GM18526 (cell line): ENCODE data around the gene RIMBP3C.
"Not testable (repeated sequence)": the region's sequence is repeated elsewhere in the genome, so short reads cannot be mapped to it uniquely, and the experiment has no call there.

Experiments used
- POLR2A ChIP-seq: IDR thresholded peaks from 3 replicates; pipeline ENCODE4 v1.6.1; 2011; ENCODE audit not compliant: insufficient read length; ENCODE audit errors: extremely low read depth

RIMBP3C gene, protein sequence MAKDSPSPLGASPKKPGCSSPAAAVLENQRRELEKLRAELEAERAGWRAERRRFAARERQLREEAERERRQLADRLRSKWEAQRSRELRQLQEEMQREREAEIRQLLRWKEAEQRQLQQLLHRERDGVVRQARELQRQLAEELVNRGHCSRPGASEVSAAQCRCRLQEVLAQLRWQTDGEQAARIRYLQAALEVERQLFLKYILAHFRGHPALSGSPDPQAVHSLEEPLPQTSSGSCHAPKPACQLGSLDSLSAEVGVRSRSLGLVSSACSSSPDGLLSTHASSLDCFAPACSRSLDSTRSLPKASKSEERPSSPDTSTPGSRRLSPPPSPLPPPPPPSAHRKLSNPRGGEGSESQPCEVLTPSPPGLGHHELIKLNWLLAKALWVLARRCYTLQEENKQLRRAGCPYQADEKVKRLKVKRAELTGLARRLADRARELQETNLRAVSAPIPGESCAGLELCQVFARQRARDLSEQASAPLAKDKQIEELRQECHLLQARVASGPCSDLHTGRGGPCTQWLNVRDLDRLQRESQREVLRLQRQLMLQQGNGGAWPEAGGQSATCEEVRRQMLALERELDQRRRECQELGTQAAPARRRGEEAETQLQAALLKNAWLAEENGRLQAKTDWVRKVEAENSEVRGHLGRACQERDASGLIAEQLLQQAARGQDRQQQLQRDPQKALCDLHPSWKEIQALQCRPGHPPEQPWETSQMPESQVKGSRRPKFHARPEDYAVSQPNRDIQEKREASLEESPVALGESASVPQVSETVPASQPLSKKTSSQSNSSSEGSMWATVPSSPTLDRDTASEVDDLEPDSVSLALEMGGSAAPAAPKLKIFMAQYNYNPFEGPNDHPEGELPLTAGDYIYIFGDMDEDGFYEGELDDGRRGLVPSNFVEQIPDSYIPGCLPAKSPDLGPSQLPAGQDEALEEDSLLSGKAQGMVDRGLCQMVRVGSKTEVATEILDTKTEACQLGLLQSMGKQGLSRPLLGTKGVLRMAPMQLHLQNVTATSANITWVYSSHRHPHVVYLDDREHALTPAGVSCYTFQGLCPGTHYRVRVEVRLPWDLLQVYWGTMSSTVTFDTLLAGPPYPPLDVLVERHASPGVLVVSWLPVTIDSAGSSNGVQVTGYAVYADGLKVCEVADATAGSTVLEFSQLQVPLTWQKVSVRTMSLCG (N-terminal part only)

DNA sequence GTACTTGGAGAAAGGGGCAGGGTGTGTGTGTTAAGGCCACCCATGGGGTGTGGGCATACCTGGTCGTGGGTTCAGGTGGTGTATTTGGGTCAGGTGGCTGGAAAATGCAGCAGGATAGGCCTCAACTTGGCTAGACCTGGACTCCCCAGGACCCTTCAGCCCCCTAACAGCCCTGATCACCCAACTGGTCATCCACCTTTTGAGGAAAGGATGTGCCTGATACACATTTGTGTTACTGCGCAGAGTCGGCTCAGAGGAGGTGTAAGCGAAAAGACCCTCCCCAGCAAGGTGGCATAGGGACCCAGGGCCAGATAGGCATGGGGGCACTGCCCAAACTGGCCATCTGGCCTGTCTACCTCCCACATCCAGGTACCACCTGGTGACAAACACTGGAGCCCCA is at the start of gene RIMBP3C:
TSS of gene RIMBP3C (minus strand) at position 101 of the 400 bp plus-strand sequence. CDS start 485 bp downstream, outside the sequence.
- TF ChIP-seq POLR2A = not testable (repeated sequence)

DNA sequence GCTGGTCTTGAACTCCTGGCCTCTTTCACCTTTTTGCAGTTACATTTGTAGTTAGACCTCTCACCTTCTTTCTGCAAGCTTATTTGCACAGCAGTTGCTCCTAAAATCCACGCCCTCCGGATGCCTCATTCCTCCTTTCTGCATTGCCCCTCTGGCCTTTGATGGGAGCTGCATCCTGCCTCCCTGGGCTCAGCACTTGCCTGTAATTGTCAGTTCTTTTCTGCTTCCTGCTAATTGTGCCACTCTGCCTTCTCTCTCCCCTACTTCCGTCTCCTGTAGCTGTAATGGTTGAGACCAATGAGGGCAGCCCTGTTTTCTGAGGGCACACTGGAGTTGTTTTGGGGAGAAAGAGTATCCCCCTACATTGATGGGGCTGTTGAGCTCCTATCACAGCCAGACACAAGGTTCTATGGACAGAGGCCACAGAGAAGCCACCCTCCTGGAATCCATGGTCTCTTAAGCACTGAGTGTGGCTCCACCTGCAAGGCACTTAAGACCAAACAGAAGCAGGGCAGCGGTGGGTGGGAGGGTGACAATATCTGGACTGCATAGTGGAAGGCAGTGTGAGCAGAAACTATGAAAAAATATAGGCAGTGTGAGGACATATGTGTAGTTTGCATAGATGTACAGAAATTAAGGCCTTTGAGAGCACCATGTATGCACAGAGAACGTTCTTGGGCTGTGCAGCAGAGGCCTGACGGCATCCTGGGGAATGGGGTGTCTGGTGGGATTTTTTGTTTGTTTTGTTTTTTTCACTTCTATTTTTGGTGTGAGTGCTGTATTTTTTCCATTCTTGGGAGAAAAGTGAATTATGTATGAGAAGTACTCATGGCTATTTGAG is 48.0 kb upstream of the RIMBP3C start:
- no peak for TF ChIP-seq POLR2A

DNA sequence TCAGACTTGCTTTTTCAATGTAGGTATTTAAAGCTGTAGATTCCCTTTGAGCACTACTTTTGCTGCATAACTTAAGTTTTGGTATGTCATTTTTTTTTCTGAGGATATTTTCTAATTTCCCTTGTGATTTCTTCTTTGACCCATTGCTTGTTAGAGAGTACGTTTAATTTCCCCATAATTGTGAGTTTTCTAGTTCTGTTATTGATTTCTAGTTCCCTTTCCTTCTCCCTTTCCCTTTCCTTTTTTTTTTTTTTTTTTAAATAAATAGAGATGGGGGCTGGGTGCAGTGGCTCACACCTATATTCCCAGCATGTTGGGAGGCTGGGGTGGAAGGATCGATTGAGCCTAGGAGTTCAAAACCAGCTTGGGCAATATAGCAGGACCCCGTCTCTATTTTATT is 47.0 kb upstream of the RIMBP3C start:
- TF ChIP-seq POLR2A = no peak

DNA sequence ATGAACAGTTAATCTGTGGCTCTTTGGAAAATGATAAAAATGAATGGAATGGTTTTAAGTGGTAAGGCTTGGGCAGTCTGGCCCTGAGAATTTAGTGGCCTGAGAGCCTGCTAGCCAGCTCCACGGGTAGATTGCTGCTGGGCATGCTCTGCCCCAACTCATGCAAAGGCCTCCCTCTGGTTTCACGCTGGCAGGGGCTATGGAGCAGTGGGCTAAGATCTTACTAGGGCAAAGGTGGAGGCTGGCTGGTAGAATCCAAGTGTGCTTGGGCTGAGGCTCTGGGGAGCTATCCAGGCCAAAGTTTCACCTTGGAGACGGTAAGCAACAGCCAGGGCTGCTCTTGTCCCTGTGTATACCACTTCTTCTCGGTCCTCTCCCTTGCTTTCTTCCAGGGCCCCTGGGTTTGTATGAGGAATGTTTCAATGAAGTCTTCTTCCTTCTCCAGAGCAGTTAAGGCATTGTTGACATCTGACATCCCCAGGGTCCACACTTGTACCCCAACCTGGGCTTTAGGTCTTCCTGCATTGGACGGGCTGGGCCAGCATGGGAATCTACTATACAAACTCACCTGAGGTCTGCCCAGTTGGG is 43.7 kb upstream of the RIMBP3C start:
- TF ChIP-seq POLR2A = no peak

DNA sequence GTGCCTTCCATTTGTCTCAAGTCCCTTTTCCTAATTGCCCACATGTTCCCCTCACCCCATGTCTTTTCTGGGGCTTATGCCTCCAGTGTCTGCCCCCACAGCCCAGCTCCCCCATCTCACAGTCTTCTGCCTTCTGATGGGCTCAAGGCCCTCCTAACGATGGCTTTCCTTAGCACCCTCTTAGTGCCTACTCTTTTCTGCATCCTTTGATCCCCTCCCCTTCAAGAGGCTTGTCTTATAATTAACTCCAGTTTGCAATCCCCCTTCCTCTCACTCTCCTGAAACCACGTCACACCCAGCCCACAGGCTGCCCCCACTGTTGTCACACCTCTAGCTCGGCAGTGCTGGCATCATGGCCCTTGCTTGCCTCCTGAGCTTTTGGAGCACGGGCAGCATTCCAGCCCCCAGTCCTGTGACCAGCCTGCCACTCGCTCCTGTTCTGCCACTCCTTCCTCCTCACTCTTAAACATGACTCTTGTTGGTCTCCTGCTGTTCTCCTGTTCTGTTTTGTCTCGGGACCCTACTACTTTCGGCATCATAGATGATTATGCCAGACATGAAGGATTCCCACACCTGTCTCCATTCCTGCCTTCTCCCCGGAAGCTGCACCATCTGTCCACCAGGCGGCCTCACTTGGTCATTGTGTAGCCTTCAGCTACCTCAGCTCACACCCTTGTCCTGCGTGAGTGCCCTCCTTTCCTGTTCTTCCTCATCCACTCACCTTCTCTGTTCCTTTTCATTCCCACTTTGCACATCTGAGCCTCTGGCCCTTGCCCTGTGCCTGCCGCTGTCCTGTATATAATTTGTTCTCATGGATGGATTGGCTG is 42.4 kb upstream of the RIMBP3C start:
- TF ChIP-seq POLR2A = no peak

DNA sequence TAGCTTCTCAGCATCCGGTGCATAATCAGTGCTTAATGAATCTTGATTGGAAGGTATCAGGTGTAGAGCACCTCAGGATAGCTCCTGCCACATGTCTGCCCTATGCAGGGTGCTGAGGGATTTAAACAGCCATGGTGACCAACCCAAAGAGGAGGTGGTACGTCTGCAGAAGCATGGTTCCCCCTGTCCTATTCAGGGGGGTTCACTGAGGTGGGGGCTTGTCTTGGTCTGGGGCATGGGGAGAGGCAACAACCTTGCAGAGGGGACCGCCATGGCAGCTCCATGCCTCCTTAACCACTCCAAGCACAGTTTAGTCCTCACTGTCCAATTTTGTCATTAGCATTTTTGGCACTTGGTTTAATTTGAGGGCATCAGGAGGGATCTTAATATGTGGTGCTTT is 41.2 kb upstream of the RIMBP3C start:
- TF ChIP-seq POLR2A = no peak

DNA sequence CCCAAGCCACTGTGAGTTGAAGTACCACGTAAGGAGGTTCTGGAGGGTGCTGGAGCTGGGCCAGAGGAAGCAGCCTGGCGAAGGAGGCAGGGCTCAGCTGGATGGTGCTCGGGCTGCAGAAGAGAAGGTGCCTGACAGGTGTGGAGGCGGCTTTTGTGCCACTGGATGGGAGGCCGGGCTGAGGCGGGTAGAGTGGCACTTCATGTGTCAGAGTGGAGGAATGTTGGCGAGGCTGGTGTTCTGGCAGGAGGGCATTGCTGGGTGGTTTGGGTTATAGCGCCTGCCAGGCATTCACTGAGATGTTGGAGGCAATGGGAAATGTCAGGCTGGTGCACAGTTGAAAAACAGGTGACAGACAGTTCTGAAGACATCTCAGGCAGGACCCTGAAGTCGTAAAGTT is 40.4 kb upstream of the RIMBP3C start:
- no peak for TF ChIP-seq POLR2A

DNA sequence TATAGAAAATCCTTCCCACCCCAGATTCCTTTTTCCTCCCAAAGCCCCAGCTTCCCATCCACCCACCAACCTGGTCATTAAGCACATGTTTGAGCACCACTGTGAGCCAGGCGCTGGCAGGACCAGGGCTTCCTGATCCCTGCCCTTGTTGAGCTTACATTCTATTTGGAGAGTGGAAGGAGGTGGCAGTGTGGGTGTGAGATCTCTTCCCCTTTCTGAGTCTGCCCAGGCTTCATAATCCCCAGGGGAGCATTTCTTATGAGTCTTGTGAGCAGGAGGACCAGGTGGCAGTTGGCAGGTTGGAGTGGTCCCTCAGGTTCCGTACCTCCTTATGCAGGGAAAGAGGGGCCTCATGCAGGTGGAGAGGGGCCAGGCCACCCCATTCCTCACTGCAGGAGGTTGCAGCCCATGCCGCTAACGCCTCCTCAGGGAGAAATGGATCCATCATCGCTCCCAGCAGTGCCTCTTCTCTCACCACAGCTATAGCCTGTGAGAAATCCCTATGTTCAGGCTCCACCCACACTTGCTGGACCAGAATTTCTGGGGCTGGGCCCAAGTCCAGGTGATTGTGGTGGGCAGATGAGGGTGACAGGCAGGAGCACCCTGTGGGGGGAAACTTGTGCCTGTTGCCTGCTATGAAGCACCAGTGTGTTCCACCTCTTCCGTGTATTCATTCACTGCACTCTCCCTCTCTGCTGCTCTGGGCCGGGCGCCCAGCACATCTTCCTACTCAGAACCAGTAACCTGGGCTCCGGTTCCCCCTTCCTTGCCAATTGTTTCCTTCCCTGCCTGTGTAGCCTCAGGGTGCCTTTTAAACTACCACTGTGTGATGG is 39.8 kb upstream of the RIMBP3C start:
- TF ChIP-seq POLR2A = no peak

DNA sequence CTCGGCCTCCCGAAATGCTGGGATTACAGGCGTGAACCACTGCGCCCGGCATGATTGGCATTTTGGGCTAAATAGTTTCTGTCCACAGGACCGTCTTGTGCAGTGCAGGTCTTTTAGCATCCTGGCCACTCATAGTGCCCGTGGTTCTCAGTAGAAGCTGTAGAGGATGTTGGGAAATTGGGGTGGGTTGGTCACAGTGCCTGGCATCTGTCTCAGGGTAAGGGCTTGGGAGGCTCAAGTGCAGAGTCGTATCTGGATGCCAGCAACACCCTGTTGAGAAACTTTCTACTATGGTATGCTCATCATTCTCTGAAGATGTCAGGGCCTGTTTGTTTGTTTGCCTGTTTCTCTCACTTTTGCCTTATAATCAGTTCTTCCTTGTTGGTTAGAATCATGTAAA is 38.1 kb upstream of the RIMBP3C start:
- no peak for TF ChIP-seq POLR2A

DNA sequence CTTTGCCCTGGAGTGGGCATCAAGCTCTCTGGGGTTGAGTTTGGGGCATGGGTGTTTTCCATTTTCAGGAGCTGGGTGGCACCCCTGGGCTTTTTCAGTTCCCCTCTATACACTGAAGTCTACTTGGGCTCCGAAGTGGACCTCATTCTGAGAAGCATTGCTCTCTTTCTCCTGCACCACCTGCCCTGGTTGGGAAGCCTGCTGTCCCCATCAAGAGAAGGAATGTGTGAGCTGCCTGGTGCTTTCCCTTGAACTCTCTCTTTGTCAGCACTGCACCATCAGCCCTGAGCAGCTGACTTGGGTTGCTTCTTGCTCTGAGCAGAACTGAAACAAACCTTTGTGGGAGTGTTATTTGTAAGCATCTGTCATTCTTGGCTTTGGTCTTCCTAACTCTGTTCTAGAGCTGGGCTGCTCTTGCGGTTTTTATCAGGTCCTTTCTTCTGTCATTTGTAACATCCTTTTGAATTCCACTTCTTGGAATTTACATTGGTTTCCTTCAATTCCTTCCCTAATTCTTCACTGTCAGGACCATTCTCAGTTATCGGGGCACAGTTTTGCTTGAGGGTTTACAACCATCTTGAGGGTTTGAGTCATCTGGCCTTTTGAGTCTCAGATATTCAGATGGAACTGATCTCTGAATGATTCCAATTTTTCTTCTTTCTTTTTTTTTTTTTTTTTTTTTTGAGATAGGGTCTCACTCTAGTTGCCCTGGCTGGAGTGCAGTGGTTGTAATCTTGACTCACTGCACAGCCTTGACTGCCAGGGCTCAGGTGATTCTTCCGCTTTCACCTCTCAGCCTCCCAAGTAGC is 36.7 kb upstream of the RIMBP3C start:
- no peak for TF ChIP-seq POLR2A

DNA sequence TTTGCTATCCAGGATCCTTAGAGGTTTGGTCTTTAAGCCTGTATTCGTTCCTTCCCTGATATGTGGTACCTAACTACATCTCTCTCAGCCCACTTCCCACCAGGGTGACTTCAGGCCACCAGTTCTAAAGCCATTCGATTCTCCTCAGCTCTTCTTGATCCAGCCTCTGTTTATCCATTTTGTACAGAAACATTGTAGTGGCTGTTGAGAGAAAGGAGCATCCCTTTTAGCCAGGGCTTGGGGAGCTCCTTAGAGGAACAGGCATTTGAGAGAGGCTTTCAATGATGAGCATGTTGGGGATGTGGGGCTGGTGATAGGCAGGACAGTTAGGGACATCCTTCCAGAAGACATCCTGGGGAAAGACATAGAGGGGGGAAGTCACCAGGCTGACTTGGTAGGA is 34.1 kb upstream of the RIMBP3C start:
- no peak for TF ChIP-seq POLR2A
